CD4-positive, alpha-beta T cell treated with Interleukin-4 for 4 hours (primary cell): ENCODE measurements around the gene ZNF471.

Source experiments
- DNase-seq: peaks from one replicate; pipeline ENCODE4 v3.0.0-alpha.2; 2020

ZNF471 gene

GRCh38 chr19:56507446-56508289, at the start of gene ZNF471:
ZNF471 (plus strand) TSS chr19:56507855; CDS start chr19:56511572, 3,717 bp downstream.
- DNase-seq, result peak; percentile 81

GRCh38 chr19:56474308-56474707, 33.3 kb upstream of the ZNF471 start:
- no peak for DNase-seq

GRCh38 chr19:56476093-56476492, 31.6 kb upstream of the ZNF471 start:
- no peak for DNase-seq

DNA sequence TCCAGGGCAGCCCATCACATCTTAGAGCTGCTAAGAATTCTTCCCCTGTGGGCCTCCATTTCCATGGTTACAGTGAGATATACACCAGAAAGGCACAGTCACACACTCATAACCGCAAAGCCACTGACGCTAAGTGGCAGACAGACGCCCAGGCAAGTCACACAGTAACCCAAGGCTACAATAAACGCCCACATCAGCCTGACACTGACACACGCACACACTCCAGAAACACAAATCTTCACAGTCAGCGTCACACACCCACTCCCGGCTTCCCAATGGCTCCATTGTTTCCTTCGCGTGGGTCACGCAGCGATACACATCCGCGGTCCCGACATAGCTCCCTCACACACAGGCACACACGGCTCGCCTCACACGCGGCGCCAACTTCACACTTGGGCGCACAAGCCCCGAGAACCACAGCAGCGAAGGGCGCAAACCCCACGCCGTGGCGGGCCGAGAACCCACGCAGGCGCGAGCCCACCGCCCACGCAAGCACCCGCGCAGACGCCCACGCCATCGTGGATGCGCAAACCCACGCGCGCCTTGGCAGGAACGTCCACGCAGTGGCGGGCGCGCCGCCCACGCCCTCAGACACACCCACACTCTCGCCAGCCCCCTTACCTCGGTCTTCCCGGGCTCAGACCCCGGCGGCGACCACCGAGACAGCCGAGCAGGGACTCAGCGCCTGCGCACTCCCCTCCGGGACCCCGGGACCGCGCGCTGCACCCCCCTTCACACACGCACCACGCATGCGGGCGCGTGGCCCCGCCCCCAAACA, 30.8 kb upstream of the ZNF471 start, which contains the start of gene ZNF667:
Gene ZNF667, minus strand, starts transcription at position 695 of the 778 bp plus-strand sequence. CDS start 14,975 bp downstream, outside the sequence.
- peak; percentile 14 for DNase-seq

- DNase-seq, result peak; percentile 26
Measured at GRCh38 chr19:56477429-56478338, 30.0 kb upstream of the ZNF471 start.

- no peak for DNase-seq
Measured at GRCh38 chr19:56491399-56491798, 16.3 kb upstream of the ZNF471 start.

- no peak for DNase-seq
Measured at GRCh38 chr19:56504581-56504980, 3.1 kb upstream of the ZNF471 start.

GRCh38 chr19:56508290-56508778, 679 bp downstream of the ZNF471 start:
- no peak for DNase-seq

DNA sequence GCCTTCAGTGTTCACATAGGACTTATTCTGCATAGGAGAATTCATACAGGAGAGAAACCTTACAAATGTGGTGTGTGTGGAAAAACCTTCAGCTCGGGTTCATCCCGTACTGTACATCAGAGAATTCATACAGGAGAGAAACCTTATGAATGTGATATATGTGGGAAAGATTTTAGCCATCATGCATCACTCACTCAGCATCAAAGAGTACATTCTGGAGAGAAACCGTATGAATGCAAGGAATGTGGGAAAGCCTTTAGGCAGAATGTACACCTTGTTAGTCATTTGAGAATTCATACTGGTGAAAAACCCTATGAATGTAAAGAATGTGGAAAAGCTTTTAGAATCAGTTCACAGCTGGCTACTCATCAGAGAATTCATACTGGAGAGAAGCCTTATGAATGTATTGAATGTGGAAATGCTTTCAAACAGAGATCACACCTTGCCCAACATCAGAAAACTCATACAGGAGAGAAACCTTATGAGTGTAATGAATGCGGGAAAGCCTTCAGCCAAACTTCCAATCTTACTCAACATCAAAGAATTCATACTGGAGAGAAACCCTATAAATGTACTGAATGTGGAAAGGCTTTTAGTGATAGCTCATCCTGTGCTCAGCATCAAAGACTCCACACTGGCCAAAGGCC, 17.7 kb downstream of the ZNF471 start:
- no peak for DNase-seq

DNA sequence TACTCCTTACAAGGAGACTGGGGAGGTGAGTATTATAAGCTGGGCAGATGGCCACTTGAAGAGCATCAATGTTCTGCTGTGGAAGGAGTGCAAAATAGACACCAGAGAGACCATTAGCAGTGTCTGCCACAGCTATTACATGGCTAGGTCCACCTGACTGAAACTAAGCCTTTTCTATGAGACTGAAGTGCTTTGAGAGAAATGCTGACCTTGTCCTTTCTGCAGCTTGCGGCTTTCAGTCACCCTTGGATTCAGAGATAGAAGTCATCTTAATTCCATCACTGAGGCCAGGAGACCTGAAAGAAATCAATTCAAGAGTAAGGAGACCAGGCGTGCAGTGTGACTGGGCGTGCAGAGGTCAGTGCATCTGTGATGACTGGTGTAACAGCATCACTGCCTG, 29.8 kb downstream of the ZNF471 start:
- no peak for DNase-seq

- DNase-seq, result peak; percentile 87
Measured at GRCh38 chr19:56538254-56538760, 30.7 kb downstream of the ZNF471 start.

GRCh38 chr19:56538761-56539263, 31.2 kb downstream of the ZNF471 start, which contains the start of gene ZFP28:
ZFP28 (plus strand) TSS chr19:56538948; CDS start chr19:56539019, 71 bp downstream.
- no peak for DNase-seq

GRCh38 chr19:56543776-56544175, 36.1 kb downstream of the ZNF471 start:
- DNase-seq, result no peak

DNA sequence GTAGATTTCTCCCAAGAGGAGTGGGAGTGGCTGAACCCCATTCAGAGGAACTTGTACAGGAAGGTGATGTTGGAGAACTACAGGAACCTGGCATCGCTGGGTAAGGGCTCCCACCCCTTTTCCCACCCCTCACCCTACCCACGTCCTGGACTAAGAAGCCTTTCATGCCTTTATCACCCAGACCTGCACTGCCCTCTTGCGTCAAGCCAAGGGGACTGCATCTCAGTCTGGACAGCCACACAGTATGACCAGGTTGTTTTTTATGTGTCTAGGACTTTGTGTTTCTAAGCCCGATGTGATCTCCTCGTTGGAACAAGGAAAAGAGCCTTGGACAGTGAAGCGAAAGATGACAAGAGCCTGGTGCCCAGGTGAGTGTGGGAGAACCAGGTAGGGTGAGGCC, 39.9 kb downstream of the ZNF471 start:
- DNase-seq, result no peak

- DNase-seq, result no peak
Measured at GRCh38 chr19:56554272-56554869, 46.7 kb downstream of the ZNF471 start.

DNA sequence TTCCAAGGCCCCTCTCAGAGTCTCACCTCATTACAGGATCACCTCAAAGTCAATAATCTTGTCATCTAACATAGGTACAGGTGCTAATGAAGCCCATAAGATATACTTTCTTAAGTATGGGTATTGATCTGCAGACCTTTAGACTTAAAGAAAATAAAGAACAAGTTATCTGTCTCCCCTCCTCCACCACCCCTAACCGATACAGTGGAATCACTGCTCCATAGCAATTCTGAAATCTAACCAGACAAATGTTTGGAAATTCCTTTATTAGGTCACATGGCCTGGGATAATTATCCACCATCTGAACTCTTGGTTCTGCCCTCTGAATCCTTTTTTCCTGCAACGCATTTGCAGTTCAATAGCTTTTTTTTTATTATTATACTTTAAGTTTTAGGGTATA, 55.1 kb downstream of the ZNF471 start:
- no peak for DNase-seq

DNA sequence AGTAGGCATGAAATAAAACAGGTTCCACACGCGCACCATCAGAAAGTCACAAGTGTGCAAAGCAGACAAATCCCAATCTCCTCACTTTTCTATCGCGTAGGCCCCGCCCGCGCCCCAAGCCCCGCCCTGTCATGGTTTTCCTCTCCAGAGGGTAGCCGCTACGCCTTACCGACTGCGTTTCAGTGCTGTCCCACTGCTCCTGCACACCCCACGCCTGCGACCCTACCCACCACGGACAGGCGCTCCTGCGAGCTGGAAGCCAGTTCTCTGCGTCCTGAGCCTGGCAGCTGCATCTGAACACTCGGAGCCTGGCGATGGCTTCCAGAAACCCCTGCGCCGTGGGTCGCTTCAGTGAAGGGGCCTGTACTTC, 59.2 kb downstream of the ZNF471 start:
- peak; percentile 8 for DNase-seq

- DNase-seq, result peak; percentile 87
Measured at GRCh38 chr19:56567274-56568120, 59.8 kb downstream of the ZNF471 start, which contains the start of gene ZNF470. ZNF470 (plus strand) TSS chr19:56567468; CDS start chr19:56570312, 2,844 bp downstream.

DNA sequence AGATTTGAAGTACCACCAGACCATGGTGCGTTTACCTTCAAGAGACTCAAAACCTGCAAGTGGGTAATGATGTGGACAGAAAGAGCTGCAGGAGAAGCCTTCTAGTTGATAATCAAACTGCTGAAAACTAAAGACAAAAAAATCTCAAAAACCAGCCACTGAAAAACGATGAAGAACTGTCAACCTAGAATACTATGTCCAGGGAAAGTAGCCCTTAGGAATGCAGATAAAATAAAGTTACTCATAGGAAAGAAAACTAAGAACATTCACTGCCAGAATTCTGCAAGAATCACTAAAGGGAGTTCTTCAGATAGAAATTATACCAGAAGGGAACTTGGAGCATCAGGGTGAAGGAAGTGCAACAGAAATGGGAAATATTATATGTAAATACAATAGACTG, 64.9 kb downstream of the ZNF471 start:
- DNase-seq, result no peak

GRCh38 chr19:56573914-56574313, 66.3 kb downstream of the ZNF471 start:
- no peak for DNase-seq
